Neural progenitor cell (in vitro differentiated cells): Measurements from ENCODE around the gene TPST2. TPM values are rescaled to one million over a fixed set of nuclear protein-coding genes. Genes with fewer than 3 reads are reported as not detected.

Source experiments
- DNase-seq: peaks from one replicate; pipeline ENCODE4 v3.0.0-alpha.2; 2016; ENCODE audit warnings: low spot score
- H2AFZ ChIP-seq: fragments of 200-600 bp; sonication (generic); replicated peaks from 2 replicates; pipeline ENCODE4 v1.6.1; 2016; ENCODE audit warnings: antibody characterized with exemption
- H3F3A ChIP-seq: fragments of 200-600 bp; sonication (generic); 2 replicates; pipeline ENCODE4 v1.6.1; 2016; ENCODE audit warnings: antibody characterized with exemption, low read depth
- H3K27ac ChIP-seq: fragments of 200-600 bp; sonication (generic); 2 replicates; pipeline ENCODE4 v1.5.1; 2016; ENCODE audit warnings: mild to moderate bottlenecking
- H3K27me3 ChIP-seq: fragments of 200-600 bp; sonication (generic); 2 replicates; pipeline ENCODE4 v1.6.1; 2016; ENCODE audit warnings: mild to moderate bottlenecking, moderate library complexity
- H3K36me3 ChIP-seq: fragments of 200-600 bp; sonication (generic); 2 replicates; pipeline ENCODE4 v1.5.1; 2016
- H3K4me1 ChIP-seq: fragments of 200-600 bp; sonication (generic); 2 replicates; pipeline ENCODE4 v1.6.1; 2016; ENCODE audit warnings: mixed run types
- H3K4me2 ChIP-seq: fragments of 200-600 bp; sonication (generic); 2 replicates; pipeline ENCODE4 v1.6.1; 2016
- H3K4me3 ChIP-seq: fragments of 200-600 bp; sonication (generic); 2 replicates; pipeline ENCODE4 v1.5.1; 2016
- H3K79me2 ChIP-seq: fragments of 200-600 bp; sonication (generic); 2 replicates; pipeline ENCODE4 v1.6.1; 2016; ENCODE audit warnings: low read depth
- H3K9ac ChIP-seq: fragments of 200-600 bp; sonication (generic); 2 replicates; pipeline ENCODE4 v1.6.1; 2016
- H3K9me3 ChIP-seq: fragments of 200-600 bp; sonication (generic); 2 replicates; pipeline ENCODE4 v1.5.1; 2016; ENCODE audit warnings: low read depth
- H4K20me1 ChIP-seq: fragments of 200-600 bp; sonication (generic); 2 replicates; pipeline ENCODE4 v1.6.1; 2016; ENCODE audit warnings: low read depth
- H3K27ac Mint-ChIP-seq: 3 replicates; pipeline ENCODE4 v1.8.0; 2021; ENCODE audit warnings: mixed read lengths
- H3K27me3 Mint-ChIP-seq: 2 replicates; pipeline ENCODE4 v1.8.0; 2022; ENCODE audit warnings: low read depth, mild to moderate bottlenecking, inconsistent platforms, moderate library complexity, mixed read lengths; ENCODE audit not compliant: insufficient read depth
- H3K36me3 Mint-ChIP-seq: 3 replicates; pipeline ENCODE4 v1.8.0; 2021; ENCODE audit warnings: mixed read lengths
- H3K4me1 Mint-ChIP-seq: 3 replicates; pipeline ENCODE4 v1.8.0; 2021; ENCODE audit warnings: mixed read lengths
- H3K4me3 Mint-ChIP-seq: 3 replicates; pipeline ENCODE4 v1.8.0; 2021; ENCODE audit warnings: mild to moderate bottlenecking, moderate library complexity, mixed read lengths
- H3K9me3 Mint-ChIP-seq: 3 replicates; pipeline ENCODE4 v1.8.0; 2020; ENCODE audit warnings: mixed read lengths
- CTCF ChIP-seq: fragments of 200-600 bp; sonication (generic); IDR thresholded peaks from 2 replicates; pipeline ENCODE4 v1.5.1; 2017; ENCODE audit warnings: antibody characterized with exemption, mild to moderate bottlenecking
- EZH2 ChIP-seq: fragments of 200-600 bp; sonication (generic); IDR thresholded peaks from 2 replicates; pipeline ENCODE4 v1.6.1; 2017; ENCODE audit warnings: antibody characterized with exemption, mild to moderate bottlenecking, moderate library complexity
- EZH2phosphoT487 ChIP-seq: fragments of 200-600 bp; sonication (generic); IDR thresholded peaks from 2 replicates; pipeline ENCODE4 v1.6.1; 2017; ENCODE audit warnings: antibody characterized with exemption
- total RNA-seq: library from RNA; depleted of rRNA; stranded (reverse); fragments of >200 nt; gene quantifications from 2 replicates; pipeline ENCODE4 v1.2.3, GENCODE V29; 2015; ENCODE audit warnings: low replicate concordance

Gene TPST2
- total RNA-seq, 1 donor from 2014 or later, result 31.7 TPM

GRCh38 chr22:26563022-26563421 is 26.9 kb downstream of the TPST2 start:
- H3K27me3 Mint-ChIP-seq, result peaks cover 5% of the 10 kb centered on the region
- Histone ChIP-seq H3K9me3 (no peaks in the 10 kb centered on the region), H3K4me1 (peaks cover 35% of the 10 kb centered on the region), H3K4me2 (no peak overlapping the region), H3F3A (peaks cover 31% of the 10 kb centered on the region), H3K27ac (no peak overlapping the region), H3K36me3 (no peaks in the 10 kb centered on the region), H2AFZ (no peak overlapping the region), H4K20me1 (peaks cover 65% of the 10 kb centered on the region), H3K4me3 (no peak overlapping the region), H3K79me2 (peaks cover 58% of the 10 kb centered on the region), H3K27me3 (no peaks in the 10 kb centered on the region), H3K9ac (no peak overlapping the region)
- no peaks in the 10 kb centered on the region for H3K36me3 Mint-ChIP-seq
- H3K9me3 Mint-ChIP-seq, result no peaks in the 10 kb centered on the region
- peaks cover 54% of the 10 kb centered on the region for H3K4me1 Mint-ChIP-seq
- no peak overlapping the region for H3K4me3 Mint-ChIP-seq
- no peak for TF ChIP-seq CTCF
- TF ChIP-seq EZH2phosphoT487, result no peak
- no peak for TF ChIP-seq EZH2
- H3K27ac Mint-ChIP-seq, result no peak overlapping the region
- DNase-seq, result no peak

GRCh38 chr22:26561756-26562417 is 28.0 kb downstream of the TPST2 start:
- no peak overlapping the region for H3K27ac ChIP-seq
- Mint-ChIP-seq H3K27me3 (peaks cover 7% of the 10 kb centered on the region), H3K4me3 (no peak overlapping the region)

GRCh38 chr22:26559961-26560575 is 29.9 kb downstream of the TPST2 start:
- TF ChIP-seq EZH2phosphoT487 (no peak), EZH2 (no peak), CTCF (no peak)
- no peak overlapping the region for H3K4me3 Mint-ChIP-seq
- H3K9me3 Mint-ChIP-seq, result no peaks in the 10 kb centered on the region
- peaks cover 40% of the 10 kb centered on the region for H3K4me1 Mint-ChIP-seq
- H4K20me1 ChIP-seq, result peaks cover 46% of the 10 kb centered on the region
- peaks cover 4% of the 10 kb centered on the region for H3K27me3 Mint-ChIP-seq
- H3K4me3 ChIP-seq, result no peak overlapping the region
- no peaks in the 10 kb centered on the region for H3K9me3 ChIP-seq
- H3K79me2 ChIP-seq, result peaks cover 60% of the 10 kb centered on the region
- no peaks in the 10 kb centered on the region for H3K27me3 ChIP-seq
- no peaks in the 10 kb centered on the region for H3K36me3 ChIP-seq
- peak overlapping the region; percentile 37 for H3K27ac ChIP-seq
- H3K4me2 ChIP-seq, result no peak overlapping the region
- DNase-seq, result no peak
- no peak overlapping the region for H3K9ac ChIP-seq
- H3K4me1 ChIP-seq, result peaks cover 18% of the 10 kb centered on the region
- peak overlapping the region; percentile 25 for H3K27ac Mint-ChIP-seq
- H3K36me3 Mint-ChIP-seq, result no peaks in the 10 kb centered on the region
- H2AFZ ChIP-seq, result no peak overlapping the region
- peaks cover 12% of the 10 kb centered on the region for H3F3A ChIP-seq

More at GRCh38 chr22:26561756-26562417, 28.0 kb downstream of the TPST2 start:
- no peak overlapping the region for H3K27ac Mint-ChIP-seq
- Histone ChIP-seq H3K9me3 (no peaks in the 10 kb centered on the region), H3K9ac (no peak overlapping the region), H2AFZ (no peak overlapping the region), H3K4me3 (no peak overlapping the region), H3F3A (peaks cover 19% of the 10 kb centered on the region), H3K27me3 (no peaks in the 10 kb centered on the region), H3K4me2 (no peak overlapping the region), H4K20me1 (peaks cover 62% of the 10 kb centered on the region), H3K79me2 (peaks cover 56% of the 10 kb centered on the region), H3K4me1 (peaks cover 24% of the 10 kb centered on the region), H3K36me3 (no peaks in the 10 kb centered on the region)
- H3K4me1 Mint-ChIP-seq, result peaks cover 44% of the 10 kb centered on the region
- no peak for DNase-seq
- H3K36me3 Mint-ChIP-seq, result no peaks in the 10 kb centered on the region
- no peaks in the 10 kb centered on the region for H3K9me3 Mint-ChIP-seq
- TF ChIP-seq EZH2, result no peak
- TF ChIP-seq EZH2phosphoT487, result no peak
- TF ChIP-seq CTCF, result no peak
